HEK293 (cell line): Measurements from ENCODE around the gene FSIP1.
A peak's percentile ranks its signal among the peaks of the same experiment; 100 is the strongest.

Experiments used
- BCL6B ChIP-seq: fragments of 450-650 bp; formaldehyde crosslinking; IDR thresholded peaks from 2 replicates; pipeline ENCODE4 v1.5.1; 2017; ENCODE audit warnings: missing biosample characterization, missing genetic modification characterization
- FEZF1 ChIP-seq: fragments of 450-650 bp; formaldehyde crosslinking; IDR thresholded peaks from 2 replicates; pipeline ENCODE4 v1.5.1; 2016; ENCODE audit warnings: missing biosample characterization, missing genetic modification characterization
- GLIS1 ChIP-seq: fragments of 450-650 bp; formaldehyde crosslinking; IDR thresholded peaks from 2 replicates; pipeline ENCODE4 v1.5.1; 2016; ENCODE audit warnings: missing biosample characterization, missing genetic modification characterization
- KLF16 ChIP-seq: fragments of 450-650 bp; formaldehyde crosslinking; IDR thresholded peaks from 2 replicates; pipeline ENCODE4 v1.5.1; 2017; ENCODE audit warnings: missing biosample characterization, missing genetic modification characterization
- KLF7 ChIP-seq: fragments of 450-650 bp; formaldehyde crosslinking; IDR thresholded peaks from 2 replicates; pipeline ENCODE4 v1.5.1; 2016; ENCODE audit warnings: missing biosample characterization, missing genetic modification characterization, borderline replicate concordance
- PBX3 ChIP-seq: sonication (generic); formaldehyde crosslinking; IDR thresholded peaks from 2 replicates; pipeline ENCODE4 v1.8.1; 2022; ENCODE audit warnings: mild to moderate bottlenecking, moderate library complexity, missing genetic modification reagents
- SP3 ChIP-seq: fragments of 450-650 bp; formaldehyde crosslinking; IDR thresholded peaks from 2 replicates; pipeline ENCODE4 v1.5.1; 2016; ENCODE audit warnings: missing biosample characterization, missing genetic modification characterization
- ZBTB10 ChIP-seq: fragments of 450-650 bp; formaldehyde crosslinking; IDR thresholded peaks from 2 replicates; pipeline ENCODE4 v1.5.1; 2016; ENCODE audit warnings: missing biosample characterization, missing genetic modification characterization
- ZBTB11 ChIP-seq: fragments of 450-650 bp; formaldehyde crosslinking; conservative IDR thresholded peaks from 2 replicates; pipeline ENCODE4 v1.5.1; 2016; ENCODE audit warnings: low read depth, missing biosample characterization, missing genetic modification characterization
- ZNF169 ChIP-seq: fragments of 450-650 bp; formaldehyde crosslinking; IDR thresholded peaks from 2 replicates; pipeline ENCODE4 v1.5.1; 2016; ENCODE audit warnings: missing biosample characterization, missing genetic modification characterization
- ZNF221 ChIP-seq: fragments of 450-650 bp; formaldehyde crosslinking; IDR thresholded peaks from 2 replicates; pipeline ENCODE4 v1.5.1; 2017; ENCODE audit warnings: missing biosample characterization, missing genetic modification characterization, borderline replicate concordance
- ZNF23 ChIP-seq: fragments of 450-650 bp; formaldehyde crosslinking; IDR thresholded peaks from 2 replicates; pipeline ENCODE4 v1.5.1; 2016; ENCODE audit warnings: missing biosample characterization, missing genetic modification characterization, borderline replicate concordance
- ZNF24 ChIP-seq: fragments of 450-650 bp; formaldehyde crosslinking; IDR thresholded peaks from 2 replicates; pipeline ENCODE4 v1.5.1; 2016; ENCODE audit warnings: missing biosample characterization, missing genetic modification characterization
- ZNF416 ChIP-seq: fragments of 450-650 bp; formaldehyde crosslinking; IDR thresholded peaks from 2 replicates; pipeline ENCODE4 v1.5.1; 2016; ENCODE audit warnings: missing biosample characterization, missing genetic modification characterization
- ZNF48 ChIP-seq: fragments of 450-650 bp; formaldehyde crosslinking; IDR thresholded peaks from 2 replicates; pipeline ENCODE4 v1.5.1; 2016; ENCODE audit warnings: missing biosample characterization, missing genetic modification characterization
- ZNF518A ChIP-seq: fragments of 450-650 bp; formaldehyde crosslinking; conservative IDR thresholded peaks from 2 replicates; pipeline ENCODE4 v1.5.1; 2016; ENCODE audit warnings: low read depth, missing biosample characterization, missing genetic modification characterization
- ZNF580 ChIP-seq: fragments of 450-650 bp; formaldehyde crosslinking; IDR thresholded peaks from 2 replicates; pipeline ENCODE4 v1.5.1; 2016; ENCODE audit warnings: missing biosample characterization, missing genetic modification characterization
- ZNF660 ChIP-seq: fragments of 450-650 bp; IDR thresholded peaks from 2 replicates; pipeline ENCODE4 v1.5.1; 2018; ENCODE audit warnings: missing biosample characterization, mild to moderate bottlenecking, missing genetic modification characterization
- ZNF677 ChIP-seq: fragments of 450-650 bp; IDR thresholded peaks from 2 replicates; pipeline ENCODE4 v1.5.0; 2018; ENCODE audit warnings: missing biosample characterization, mild to moderate bottlenecking, missing genetic modification characterization, moderate library complexity
- ZNF707 ChIP-seq: fragments of 450-650 bp; formaldehyde crosslinking; IDR thresholded peaks from 2 replicates; pipeline ENCODE4 v1.5.1; 2016; ENCODE audit warnings: missing biosample characterization, missing genetic modification characterization
- ZNF837 ChIP-seq: fragments of 450-650 bp; formaldehyde crosslinking; IDR thresholded peaks from 2 replicates; pipeline ENCODE4 v1.5.1; 2016; ENCODE audit warnings: missing biosample characterization, missing genetic modification characterization
- ZNF843 ChIP-seq: fragments of 450-650 bp; formaldehyde crosslinking; IDR thresholded peaks from 2 replicates; pipeline ENCODE4 v1.5.1; 2016; ENCODE audit warnings: missing biosample characterization, missing genetic modification characterization
- ZSCAN4 ChIP-seq: fragments of 450-650 bp; formaldehyde crosslinking; IDR thresholded peaks from 2 replicates; pipeline ENCODE4 v1.5.1; 2017; ENCODE audit warnings: missing biosample characterization, missing genetic modification characterization

The FSIP1 gene

GRCh38 chr15:39580485-39581241 lies 202.0 kb downstream of the FSIP1 start, which contains the start of gene THBS1 (continued):
- TF ChIP-seq ZNF518A (tag by site-specific recombination) (no peak), ZNF416 (no peak), SP3 (0 out of 2 replicates have a peak, but pooled peaks have one; percentile 42), FEZF1 (tag by site-specific recombination) (no peak), ZBTB10 (tag by site-specific recombination) (peak; percentile 29; the same call in 1 of the 2 replicates), KLF16 (0 out of 2 replicates have a peak, but pooled peaks have one; percentile 9), ZSCAN4 (no peak), ZNF169 (tag by site-specific recombination) (no peak), ZNF48 (tag by site-specific recombination) (no peak), BCL6B (tag by site-specific recombination) (no peak), ZNF837 (no peak), ZNF707 (tag by site-specific recombination) (no peak), KLF7 (tag by site-specific recombination) (no peak), GLIS1 (peak; percentile 20; the same call in 1 of the 2 replicates), PBX3 (CRISPR knock-in tag) (no peak), ZNF23 (tag by site-specific recombination) (no peak), ZBTB11 (tag by site-specific recombination) (no peak), ZNF580 (tag by site-specific recombination) (no peak), ZNF221 (tag by site-specific recombination) (no peak), ZNF24 (no peak), ZNF677 (tag by site-specific recombination) (no peak), ZNF660 (tag by site-specific recombination) (no peak), ZNF843 (tag by site-specific recombination) (no peak)
